NCI-H2107 treated with DMSO at 0.1 percent for 48 hours (cell line): ENCODE measurements around the gene SRPK1.
"Not testable (repeated sequence)": the region's sequence is repeated elsewhere in the genome, so short reads cannot be mapped to it uniquely, and the experiment has no call there.

Source experiments
- DNase-seq: peaks from one replicate; lab custom pipeline; 2025; ENCODE audit not compliant: unreplicated experiment; lab: John Stamatoyannopoulos, UW

The SRPK1 gene

GRCh38 chr6:35920793-35921732 lies at the start of gene SRPK1:
SRPK1 (minus strand) TSS chr6:35921098; CDS start chr6:35921056, 42 bp downstream.
- DNase-seq, result peak; percentile 45

- no peak for DNase-seq
Observed at GRCh38 chr6:35970181-35970580, 49.3 kb upstream of the SRPK1 start.

GRCh38 chr6:35969646-35970045 lies 48.7 kb upstream of the SRPK1 start:
- DNase-seq, result no peak

DNA sequence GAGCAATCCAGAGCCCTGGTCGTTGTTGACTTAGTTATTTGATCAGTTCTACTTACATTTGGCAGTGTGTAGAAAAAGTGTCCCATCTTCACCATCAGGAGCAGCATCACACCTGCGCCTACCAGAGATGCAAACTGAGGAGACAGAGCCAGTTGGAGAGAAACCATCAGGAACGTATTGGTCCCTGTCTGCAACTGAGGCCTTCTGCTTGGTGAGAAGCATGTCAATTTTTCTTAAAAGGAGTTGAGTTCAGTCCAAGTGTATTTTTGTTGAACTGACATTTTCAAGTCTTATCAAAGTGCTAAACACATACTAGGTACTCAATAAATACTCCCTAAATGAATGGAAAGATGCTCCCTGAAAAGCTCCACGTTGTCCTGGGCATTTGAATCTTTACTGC lies 47.9 kb upstream of the SRPK1 start:
- DNase-seq, result no peak

DNA sequence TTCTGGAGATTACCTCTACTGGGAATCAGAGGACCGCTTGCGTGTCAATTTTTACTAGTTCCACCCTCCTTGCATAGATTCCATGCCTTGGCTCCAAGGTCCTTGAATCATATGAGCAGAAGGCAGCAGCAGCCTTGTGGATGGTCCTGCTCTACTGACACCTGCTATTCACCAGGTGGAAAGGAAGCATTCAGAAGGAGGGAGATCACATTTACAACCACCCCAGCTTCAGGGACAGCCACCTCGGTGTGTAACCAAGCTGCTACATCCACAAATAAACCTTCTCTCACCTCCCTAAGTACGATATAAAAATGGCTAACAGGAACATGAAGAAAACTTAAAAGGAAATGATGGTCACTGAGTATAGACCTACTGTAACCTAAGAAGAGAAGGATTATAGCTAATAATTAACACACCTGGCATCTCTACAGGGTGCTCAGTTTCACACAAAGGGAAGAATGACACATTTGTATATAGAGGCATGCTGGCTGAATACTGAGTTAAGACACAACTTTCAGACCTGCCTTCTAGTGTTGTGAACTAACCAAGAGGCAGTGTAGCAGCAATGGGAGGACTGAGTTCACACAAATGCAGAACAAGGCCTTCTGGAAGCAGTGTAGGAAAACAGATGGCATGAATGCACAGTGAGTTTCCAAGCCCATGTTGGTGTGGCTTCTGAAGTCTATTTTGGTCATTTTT lies 46.3 kb upstream of the SRPK1 start:
- peak; percentile 21 for DNase-seq

- no peak for DNase-seq
Observed at GRCh38 chr6:35962779-35963560, 42.1 kb upstream of the SRPK1 start.

GRCh38 chr6:35960187-35960586 lies 39.3 kb upstream of the SRPK1 start:
- no peak for DNase-seq

GRCh38 chr6:35955970-35956369 lies 35.1 kb upstream of the SRPK1 start:
- no peak for DNase-seq

GRCh38 chr6:35955521-35955920 lies 34.6 kb upstream of the SRPK1 start:
- no peak for DNase-seq

GRCh38 chr6:35955071-35955470 lies 34.2 kb upstream of the SRPK1 start:
- no peak for DNase-seq

GRCh38 chr6:35954333-35954732 lies 33.4 kb upstream of the SRPK1 start:
- no peak for DNase-seq

DNA sequence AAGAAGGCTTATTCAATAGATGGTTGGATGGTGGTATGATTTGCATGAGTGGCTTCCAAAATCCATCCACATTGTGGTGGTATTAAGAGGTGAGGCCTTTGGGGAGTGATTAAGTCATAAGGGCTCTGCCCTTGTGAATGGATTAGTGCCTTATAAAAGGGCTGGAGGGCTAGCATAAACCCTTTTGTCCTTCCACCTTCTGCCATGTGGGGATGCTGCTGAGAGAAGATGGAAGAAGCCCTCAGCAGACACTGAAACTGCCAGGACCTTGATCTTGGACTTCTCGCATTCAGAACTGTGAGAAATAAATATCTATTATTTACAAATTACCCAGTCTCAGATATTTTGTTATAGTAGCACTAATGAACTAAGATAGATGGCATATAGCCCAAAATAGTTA lies 27.8 kb upstream of the SRPK1 start:
- no peak for DNase-seq

DNA sequence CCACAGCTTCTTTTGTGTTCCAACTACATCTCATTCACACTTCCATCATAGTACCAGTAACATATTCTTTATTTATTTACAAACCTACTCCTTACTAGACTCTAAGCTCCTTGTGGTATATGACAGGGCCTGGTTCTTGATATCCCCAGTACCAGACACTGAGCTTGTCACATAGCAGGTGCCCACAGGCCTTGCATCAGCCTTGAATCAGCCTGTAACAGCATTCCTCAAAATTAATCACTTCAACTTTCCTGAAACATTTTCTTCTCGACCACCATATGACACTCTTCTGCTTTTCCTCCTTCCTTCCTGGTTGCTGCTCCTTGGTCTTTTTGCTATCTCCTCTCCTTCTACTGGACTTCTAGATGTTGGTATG lies 24.7 kb upstream of the SRPK1 start:
- no peak for DNase-seq

DNA sequence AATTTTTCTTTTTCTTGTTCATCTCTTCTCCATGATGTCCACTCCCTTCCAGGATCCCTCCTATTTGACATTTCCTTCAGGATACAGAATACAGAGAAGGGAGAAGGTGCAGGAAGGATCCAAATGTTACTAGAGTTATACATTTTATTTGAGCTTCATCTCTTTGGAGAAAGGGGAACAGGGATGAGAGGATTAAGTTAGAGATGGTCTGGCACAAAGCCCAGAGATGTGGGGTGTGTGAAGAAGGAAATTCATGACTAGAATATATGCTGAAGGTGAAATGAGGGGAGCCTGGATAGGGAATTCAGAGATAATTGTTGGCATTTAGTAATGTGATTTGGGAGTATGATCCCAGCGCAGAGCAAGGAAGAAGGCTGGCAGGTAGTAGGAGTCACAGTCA lies 22.5 kb upstream of the SRPK1 start:
- DNase-seq, result no peak

GRCh38 chr6:35942355-35942754 lies 21.5 kb upstream of the SRPK1 start:
- DNase-seq, result no peak

GRCh38 chr6:35941170-35941569 lies 20.3 kb upstream of the SRPK1 start:
- DNase-seq, result not testable (repeated sequence)

DNA sequence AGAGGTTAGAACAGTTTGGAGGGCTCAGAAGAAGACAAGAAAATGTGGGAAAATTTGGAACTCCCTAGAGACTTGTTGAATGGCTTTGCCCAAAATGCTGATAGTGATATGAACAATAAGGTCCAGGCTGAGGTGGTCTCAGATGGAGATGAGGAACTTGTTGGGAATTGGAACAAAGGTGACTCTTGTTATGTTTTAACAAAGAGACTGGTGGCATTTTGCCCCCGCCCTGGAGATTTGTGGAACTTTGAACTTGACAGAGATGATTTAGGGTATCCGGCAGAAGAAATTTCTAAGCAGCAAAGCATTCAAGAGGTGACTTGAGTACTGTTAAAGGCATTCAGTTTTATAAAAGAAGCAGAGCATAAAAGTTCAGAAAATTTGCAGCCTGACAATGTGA lies 19.1 kb upstream of the SRPK1 start:
- not testable (repeated sequence) for DNase-seq

GRCh38 chr6:35939259-35939658 lies 18.4 kb upstream of the SRPK1 start:
- not testable (repeated sequence) for DNase-seq

DNA sequence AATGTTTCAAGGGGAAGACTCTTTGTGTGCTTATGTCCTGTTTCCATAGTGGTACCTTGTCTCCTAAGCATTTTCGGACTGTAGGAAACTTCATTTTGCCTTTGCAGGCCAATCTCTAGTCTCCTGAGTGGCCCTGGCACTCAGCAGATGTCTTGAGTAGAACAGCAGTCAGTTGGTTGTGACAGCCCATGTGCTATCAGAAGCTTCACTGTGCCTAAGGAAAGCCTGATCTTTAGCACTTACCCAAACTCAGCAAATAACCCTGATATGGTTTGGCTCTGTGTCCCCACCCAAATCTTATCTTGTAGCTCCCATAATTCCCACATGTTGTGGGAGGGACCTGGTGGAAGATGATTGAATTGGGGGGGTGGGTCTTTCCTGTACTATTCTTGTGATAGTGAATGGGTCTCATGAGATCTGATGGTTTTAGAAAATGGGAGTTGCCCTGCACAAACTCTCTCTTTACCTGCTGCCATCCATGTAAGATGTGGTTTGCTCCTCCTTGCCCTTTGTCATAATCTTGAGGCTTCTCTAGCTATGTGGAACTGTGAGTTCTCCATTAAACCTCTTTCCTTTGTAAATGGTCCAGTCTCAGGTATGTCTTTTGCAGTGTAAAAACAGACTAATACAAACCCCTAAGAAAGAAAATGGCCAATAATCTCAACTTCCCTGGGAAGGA lies 15.9 kb upstream of the SRPK1 start:
- no peak for DNase-seq

GRCh38 chr6:35935469-35935868 lies 14.6 kb upstream of the SRPK1 start:
- no peak for DNase-seq

DNA sequence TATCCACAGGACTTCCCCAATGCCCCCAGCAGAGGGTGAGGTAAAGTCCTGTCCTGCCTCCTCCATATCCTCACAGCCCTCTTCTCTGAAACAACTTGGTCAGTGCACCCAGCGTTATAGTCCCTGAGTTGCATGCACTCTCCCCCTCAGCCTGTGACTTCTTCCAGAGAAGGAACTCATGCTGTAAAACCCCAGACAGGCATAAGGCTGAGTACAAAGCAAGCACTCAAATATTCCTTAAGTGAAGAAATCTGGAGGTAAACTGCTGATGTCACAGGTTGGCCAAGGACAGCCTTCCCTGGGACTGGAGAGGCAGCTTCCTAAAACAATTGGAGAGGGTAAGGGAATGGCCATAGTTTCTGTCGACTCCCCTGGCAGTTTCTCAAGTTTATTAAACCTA lies 12.9 kb upstream of the SRPK1 start:
- DNase-seq, result no peak
